Panc1 (cell line): ENCODE measurements around the gene MAP7.
"Not testable (repeated sequence)": the region's sequence is repeated elsewhere in the genome, so short reads cannot be mapped to it uniquely, and the experiment has no call there.

Experiments
- POLR2AphosphoS5 ChIP-seq: IDR thresholded peaks from 2 replicates; pipeline ENCODE4 v1.6.1; 2012; ENCODE audit warnings: mild to moderate bottlenecking, low read depth, low read length, moderate library complexity
- TF ChIP-seq, protein P1 (sequence below): fragments of 450-650 bp; IDR thresholded peaks from 2 replicates; pipeline ENCODE4 v1.5.1; 2017; ENCODE audit warnings: mild to moderate bottlenecking

DNA sequence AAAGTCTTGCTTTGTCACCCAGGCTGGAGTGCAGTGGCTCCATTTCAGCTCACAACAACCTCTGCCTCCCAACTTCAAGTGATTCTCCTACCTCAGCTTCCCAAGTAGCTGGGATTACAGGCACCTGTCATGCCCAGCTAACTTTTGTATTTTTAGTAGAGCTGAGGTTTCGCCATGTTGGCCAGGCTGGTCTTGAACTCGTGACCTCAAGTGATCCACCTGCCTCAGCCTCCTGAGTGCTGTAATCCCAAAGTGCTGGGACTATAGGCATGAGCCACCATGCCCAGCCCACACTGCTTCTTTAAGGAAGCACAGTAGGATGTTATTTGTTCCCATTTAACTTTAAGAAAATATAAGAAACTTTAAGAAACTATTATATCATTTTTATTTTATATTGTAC lies 35.3 kb upstream of the MAP7 start:
- TF ChIP-seq, protein P1, sequence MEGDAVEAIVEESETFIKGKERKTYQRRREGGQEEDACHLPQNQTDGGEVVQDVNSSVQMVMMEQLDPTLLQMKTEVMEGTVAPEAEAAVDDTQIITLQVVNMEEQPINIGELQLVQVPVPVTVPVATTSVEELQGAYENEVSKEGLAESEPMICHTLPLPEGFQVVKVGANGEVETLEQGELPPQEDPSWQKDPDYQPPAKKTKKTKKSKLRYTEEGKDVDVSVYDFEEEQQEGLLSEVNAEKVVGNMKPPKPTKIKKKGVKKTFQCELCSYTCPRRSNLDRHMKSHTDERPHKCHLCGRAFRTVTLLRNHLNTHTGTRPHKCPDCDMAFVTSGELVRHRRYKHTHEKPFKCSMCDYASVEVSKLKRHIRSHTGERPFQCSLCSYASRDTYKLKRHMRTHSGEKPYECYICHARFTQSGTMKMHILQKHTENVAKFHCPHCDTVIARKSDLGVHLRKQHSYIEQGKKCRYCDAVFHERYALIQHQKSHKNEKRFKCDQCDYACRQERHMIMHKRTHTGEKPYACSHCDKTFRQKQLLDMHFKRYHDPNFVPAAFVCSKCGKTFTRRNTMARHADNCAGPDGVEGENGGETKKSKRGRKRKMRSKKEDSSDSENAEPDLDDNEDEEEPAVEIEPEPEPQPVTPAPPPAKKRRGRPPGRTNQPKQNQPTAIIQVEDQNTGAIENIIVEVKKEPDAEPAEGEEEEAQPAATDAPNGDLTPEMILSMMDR: not testable (repeated sequence)
- TF ChIP-seq POLR2AphosphoS5: not testable (repeated sequence)
